Hepatocyte (in vitro differentiated cells): ENCODE results near the gene DGKZ.

Experiments used
- EZH2 ChIP-seq: fragments of 200-600 bp; sonication (generic); IDR thresholded peaks from 2 replicates; pipeline ENCODE4 v1.6.1; 2016; ENCODE audit warnings: antibody characterized with exemption, mild to moderate bottlenecking, borderline replicate concordance
- TF ChIP-seq, protein P1 (sequence below): fragments of 200-600 bp; sonication (generic); IDR thresholded peaks from 2 replicates; pipeline ENCODE4 v1.5.1; 2016; ENCODE audit warnings: antibody characterized with exemption, mild to moderate bottlenecking; ENCODE audit not compliant: poor library complexity

DNA sequence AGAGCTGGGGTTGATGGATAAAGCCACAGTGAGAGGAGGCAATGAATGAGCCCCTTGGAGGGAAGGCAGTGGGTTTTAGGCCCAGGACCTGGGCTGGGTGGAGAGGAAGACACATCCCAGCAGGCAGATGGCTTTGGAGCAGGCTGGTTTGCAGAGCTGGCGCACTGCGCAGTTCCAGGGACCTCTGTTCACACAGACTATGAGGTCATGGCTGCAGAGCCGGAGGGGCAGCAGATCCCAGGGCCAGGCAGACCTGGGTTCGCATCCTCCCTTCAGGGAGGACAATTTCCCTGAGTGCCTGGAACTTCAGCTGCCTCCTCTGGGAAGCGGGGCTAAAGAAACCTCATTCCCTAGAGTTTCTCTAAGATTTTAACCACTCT, 28.2 kb upstream of the DGKZ start:
- TF ChIP-seq, protein P1, sequence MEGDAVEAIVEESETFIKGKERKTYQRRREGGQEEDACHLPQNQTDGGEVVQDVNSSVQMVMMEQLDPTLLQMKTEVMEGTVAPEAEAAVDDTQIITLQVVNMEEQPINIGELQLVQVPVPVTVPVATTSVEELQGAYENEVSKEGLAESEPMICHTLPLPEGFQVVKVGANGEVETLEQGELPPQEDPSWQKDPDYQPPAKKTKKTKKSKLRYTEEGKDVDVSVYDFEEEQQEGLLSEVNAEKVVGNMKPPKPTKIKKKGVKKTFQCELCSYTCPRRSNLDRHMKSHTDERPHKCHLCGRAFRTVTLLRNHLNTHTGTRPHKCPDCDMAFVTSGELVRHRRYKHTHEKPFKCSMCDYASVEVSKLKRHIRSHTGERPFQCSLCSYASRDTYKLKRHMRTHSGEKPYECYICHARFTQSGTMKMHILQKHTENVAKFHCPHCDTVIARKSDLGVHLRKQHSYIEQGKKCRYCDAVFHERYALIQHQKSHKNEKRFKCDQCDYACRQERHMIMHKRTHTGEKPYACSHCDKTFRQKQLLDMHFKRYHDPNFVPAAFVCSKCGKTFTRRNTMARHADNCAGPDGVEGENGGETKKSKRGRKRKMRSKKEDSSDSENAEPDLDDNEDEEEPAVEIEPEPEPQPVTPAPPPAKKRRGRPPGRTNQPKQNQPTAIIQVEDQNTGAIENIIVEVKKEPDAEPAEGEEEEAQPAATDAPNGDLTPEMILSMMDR: no peak
- no peak for TF ChIP-seq EZH2
